GM15510 (cell line): Measurements from ENCODE around the gene GTPBP6.

Source experiments
- POLR2A ChIP-seq: IDR thresholded peaks from 3 replicates; pipeline ENCODE4 v1.6.1; 2011; ENCODE audit warnings: borderline replicate concordance; ENCODE audit not compliant: insufficient read length; ENCODE audit errors: extremely low read depth

GTPBP6 gene

GRCh38 chrX:292900-293897 is 25.4 kb downstream of the GTPBP6 start:
- no peak for TF ChIP-seq POLR2A

GRCh38 chrX:291411-291901 is 27.1 kb downstream of the GTPBP6 start:
- TF ChIP-seq POLR2A: no peak

- TF ChIP-seq POLR2A: no peak
Observed at GRCh38 chrX:290476-291166, 28.0 kb downstream of the GTPBP6 start.

GRCh38 chrX:288561-288991 is 30.0 kb downstream of the GTPBP6 start:
- TF ChIP-seq POLR2A: no peak

- TF ChIP-seq POLR2A: no peak
Observed at GRCh38 chrX:287670-288069, 30.9 kb downstream of the GTPBP6 start.

- no peak for TF ChIP-seq POLR2A
Observed at GRCh38 chrX:285076-285677, 33.4 kb downstream of the GTPBP6 start.

- peak; percentile 68 for TF ChIP-seq POLR2A
Observed at GRCh38 chrX:283115-283845, 35.3 kb downstream of the GTPBP6 start.

- no peak for TF ChIP-seq POLR2A
Observed at GRCh38 chrX:281166-281999, 37.2 kb downstream of the GTPBP6 start, which contains the start of gene PLCXD1. TSS of gene PLCXD1 (plus strand) at chrX:281381. CDS start at chrX:284188, 2,807 bp downstream.

- TF ChIP-seq POLR2A: no peak
Observed at GRCh38 chrX:276581-277201, 41.9 kb downstream of the GTPBP6 start.

GRCh38 chrX:275967-276580 is 42.5 kb downstream of the GTPBP6 start:
- TF ChIP-seq POLR2A: no peak

GRCh38 chrX:275476-275966 is 43.1 kb downstream of the GTPBP6 start:
- TF ChIP-seq POLR2A: no peak

GRCh38 chrX:274904-275475 is 43.6 kb downstream of the GTPBP6 start:
- TF ChIP-seq POLR2A: no peak
